ENCODE measurements around the gene NTNG1. TPM values are rescaled to one million over a fixed set of nuclear protein-coding genes. Genes with fewer than 3 reads are reported as not detected.
A peak's percentile ranks its signal among the peaks of the same experiment; 100 is the strongest.

The NTNG1 gene
- total and polyA plus RNA-seq, 2 of the 13 experiments (the other 11 are each of a cell fraction or from before 2014, with no cell fraction given): not detected

DNA sequence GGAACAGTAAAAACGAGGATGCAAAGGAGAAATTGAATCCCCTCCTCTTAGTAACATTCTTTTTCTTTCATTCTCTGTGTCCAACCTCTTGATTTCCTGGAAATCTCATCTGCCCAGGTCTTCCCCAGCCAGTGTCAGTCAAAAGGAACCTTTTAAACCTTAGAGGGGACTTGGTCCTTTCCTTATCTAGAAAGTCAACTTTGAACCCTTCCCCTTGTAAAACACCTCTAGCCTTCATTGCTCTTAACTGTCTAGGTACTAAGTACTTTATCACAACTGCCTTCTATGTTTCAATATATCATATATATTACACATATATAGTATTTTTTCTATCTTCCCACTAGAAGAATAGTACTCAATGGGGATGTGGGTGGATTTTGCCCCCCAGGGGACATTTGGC is 282.1 kb downstream of the NTNG1 start (continued):
- no peak for TF ChIP-seq EED (CRISPR knock-in tag; IDR thresholded peaks at IDR 0.05)
- TF ChIP-seq DR1 (CRISPR knock-in tag; IDR thresholded peaks at IDR 0.05): no peak
- TF ChIP-seq ELF4 (CRISPR knock-in tag; IDR thresholded peaks at IDR 0.05; ENCODE audit: borderline replicate concordance): no peak
- TF ChIP-seq NKX3-1 (CRISPR knock-in tag; IDR thresholded peaks at IDR 0.05): no peak
- TF ChIP-seq, protein P1, sequence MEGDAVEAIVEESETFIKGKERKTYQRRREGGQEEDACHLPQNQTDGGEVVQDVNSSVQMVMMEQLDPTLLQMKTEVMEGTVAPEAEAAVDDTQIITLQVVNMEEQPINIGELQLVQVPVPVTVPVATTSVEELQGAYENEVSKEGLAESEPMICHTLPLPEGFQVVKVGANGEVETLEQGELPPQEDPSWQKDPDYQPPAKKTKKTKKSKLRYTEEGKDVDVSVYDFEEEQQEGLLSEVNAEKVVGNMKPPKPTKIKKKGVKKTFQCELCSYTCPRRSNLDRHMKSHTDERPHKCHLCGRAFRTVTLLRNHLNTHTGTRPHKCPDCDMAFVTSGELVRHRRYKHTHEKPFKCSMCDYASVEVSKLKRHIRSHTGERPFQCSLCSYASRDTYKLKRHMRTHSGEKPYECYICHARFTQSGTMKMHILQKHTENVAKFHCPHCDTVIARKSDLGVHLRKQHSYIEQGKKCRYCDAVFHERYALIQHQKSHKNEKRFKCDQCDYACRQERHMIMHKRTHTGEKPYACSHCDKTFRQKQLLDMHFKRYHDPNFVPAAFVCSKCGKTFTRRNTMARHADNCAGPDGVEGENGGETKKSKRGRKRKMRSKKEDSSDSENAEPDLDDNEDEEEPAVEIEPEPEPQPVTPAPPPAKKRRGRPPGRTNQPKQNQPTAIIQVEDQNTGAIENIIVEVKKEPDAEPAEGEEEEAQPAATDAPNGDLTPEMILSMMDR (CRISPR knock-in tag; IDR thresholded peaks at IDR 0.05): no peak
- no peak for TF ChIP-seq HOXD1 (CRISPR knock-in tag; IDR thresholded peaks at IDR 0.05)

- Histone ChIP-seq H3K27me3 (ENCODE audit: control insufficient read depth in 1 of 2, insufficient read depth in 2 of 2, low read length in 2 of 2) (no peaks in the 10 kb centered on the region), H3K4me3 (replicated peaks in 1 of 3; ENCODE audit: insufficient read depth in 1 of 3, low read depth in 2 of 3, low read length in 3 of 3) (no peak overlapping the region; a peak in 1 of 6 replicates), H4K20me1 (ENCODE audit: insufficient read depth, low read length) (no peaks in the 10 kb centered on the region), H3K79me2 (ENCODE audit: insufficient read depth, low read length) (no peaks in the 10 kb centered on the region), H3K9ac (ENCODE audit: insufficient read depth, low read depth, low read length) (no peak overlapping the region), H3K27ac (ENCODE audit: extremely low read length, insufficient read depth, low read length) (no peak overlapping the region), H2AFZ (ENCODE audit: low read length) (no peak overlapping the region), H3K36me3 (replicated peaks in 1 of 2; ENCODE audit: control insufficient read depth in 1 of 2, insufficient read depth in 2 of 2, low read length in 2 of 2) (no peaks in the 10 kb centered on the region), H3K9me3 (ENCODE audit: low read length) (no peaks in the 10 kb centered on the region), H3K4me2 (ENCODE audit: low read depth, low read length) (peak overlapping the region; percentile 51), H3K4me1 (ENCODE audit: insufficient read depth, low read length) (peaks cover 7% of the 10 kb centered on the region; the same call in 1 of the 2 replicates)
- no TSS peak for BruUV-seq (replicated peaks)
- WGBS (ENCODE audit: low lambda C conversion rate): 12% methylated on average over 14 of the region's 14 CpGs
- ChIA-PET CTCF (ENCODE audit: low intra/inter-chr PET ratio, low total read pairs) (interaction anchor here (0.7 to 4.5 kb wide), 4 partner anchors 96 to 318 kb away, joined by 3 to 45 read pairs (median 16); no protein-coding TSS in a partner anchor), POLR2A (interaction anchor here (1.1 kb wide), 2 partner anchors 96 to 98 kb away, joined by 3 read pairs; no protein-coding TSS in a partner anchor)
- peak; percentile 98 for ATAC-seq
- in situ Hi-C loops (cut with HindIII; ENCODE audit: extremely low pct_ligation_motif_present, low pct_unique_long_range_greater_than_20kb): loop anchor here (5.0 kb wide), 2 partner anchors 97 to 312 kb away; no protein-coding TSS in a partner anchor
- peak; percentile 91 for FAIRE-seq
- DNase-seq (ENCODE audit: low spot score): peak; percentile 67
- intact Hi-C loops (cut with micrococcal nuclease; ENCODE audit: unreplicated experiment): loop anchor here (1.0 kb wide), 3 partner anchors 99 to 320 kb away; no protein-coding TSS in a partner anchor
- no peak for TF ChIP-seq DPF2 (CRISPR knock-in tag; IDR thresholded peaks at IDR 0.05; ENCODE audit: borderline replicate concordance, low read depth)
- no peak for TF ChIP-seq ZNF660 (CRISPR knock-in tag; IDR thresholded peaks at IDR 0.05; ENCODE audit: borderline replicate concordance, low read depth)
- no peak for TF ChIP-seq ATF7-NPFF (CRISPR knock-in tag; IDR thresholded peaks at IDR 0.05; ENCODE audit: low read depth)
- peak; percentile 35; the same call in 1 of the 2 replicates for TF ChIP-seq RXRB (CRISPR knock-in tag; IDR thresholded peaks at IDR 0.05; ENCODE audit: borderline replicate concordance)
- TF ChIP-seq U2AF2 (IDR thresholded peaks at IDR 0.05; ENCODE audit: low read depth, low read length): no peak
- TF ChIP-seq, protein P2, sequence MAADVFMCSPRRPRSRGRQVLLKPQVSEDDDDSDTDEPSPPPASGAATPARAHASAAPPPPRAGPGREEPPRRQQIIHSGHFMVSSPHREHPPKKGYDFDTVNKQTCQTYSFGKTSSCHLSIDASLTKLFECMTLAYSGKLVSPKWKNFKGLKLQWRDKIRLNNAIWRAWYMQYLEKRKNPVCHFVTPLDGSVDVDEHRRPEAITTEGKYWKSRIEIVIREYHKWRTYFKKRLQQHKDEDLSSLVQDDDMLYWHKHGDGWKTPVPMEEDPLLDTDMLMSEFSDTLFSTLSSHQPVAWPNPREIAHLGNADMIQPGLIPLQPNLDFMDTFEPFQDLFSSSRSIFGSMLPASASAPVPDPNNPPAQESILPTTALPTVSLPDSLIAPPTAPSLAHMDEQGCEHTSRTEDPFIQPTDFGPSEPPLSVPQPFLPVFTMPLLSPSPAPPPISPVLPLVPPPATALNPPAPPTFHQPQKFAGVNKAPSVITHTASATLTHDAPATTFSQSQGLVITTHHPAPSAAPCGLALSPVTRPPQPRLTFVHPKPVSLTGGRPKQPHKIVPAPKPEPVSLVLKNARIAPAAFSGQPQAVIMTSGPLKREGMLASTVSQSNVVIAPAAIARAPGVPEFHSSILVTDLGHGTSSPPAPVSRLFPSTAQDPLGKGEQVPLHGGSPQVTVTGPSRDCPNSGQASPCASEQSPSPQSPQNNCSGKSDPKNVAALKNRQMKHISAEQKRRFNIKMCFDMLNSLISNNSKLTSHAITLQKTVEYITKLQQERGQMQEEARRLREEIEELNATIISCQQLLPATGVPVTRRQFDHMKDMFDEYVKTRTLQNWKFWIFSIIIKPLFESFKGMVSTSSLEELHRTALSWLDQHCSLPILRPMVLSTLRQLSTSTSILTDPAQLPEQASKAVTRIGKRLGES (CRISPR knock-in tag; IDR thresholded peaks at IDR 0.05; ENCODE audit: borderline replicate concordance): no peak
- no peak for TF ChIP-seq ZNF75D (CRISPR knock-in tag; IDR thresholded peaks at IDR 0.05; ENCODE audit: borderline replicate concordance)
- TF ChIP-seq DMAP1 (CRISPR knock-in tag; IDR thresholded peaks at IDR 0.05): no peak
- TF ChIP-seq SMYD3 (CRISPR knock-in tag; IDR thresholded peaks at IDR 0.05): no peak
- TF ChIP-seq ZNF335 (CRISPR knock-in tag; IDR thresholded peaks at IDR 0.05): no peak
- TF ChIP-seq ZNF598 (CRISPR knock-in tag; IDR thresholded peaks at IDR 0.05; ENCODE audit: borderline replicate concordance): no peak
Measured at GRCh38 chr1:107430540-107431228, 289.8 kb downstream of the NTNG1 start.
